ENCODE measurements around the gene RXRA. TPM values are rescaled to one million over a fixed set of nuclear protein-coding genes. Genes with fewer than 3 reads are reported as not detected.

The RXRA gene
- polyA plus RNA-seq, 1 of the 3 experiments (the other 2 are of a cell fraction) = 7.6 TPM

- peak overlapping the region in 1 of 2 experiments; percentile 56; a peak in 2 of 4 replicates for H3K27ac ChIP-seq (ENCODE audit: low read depth in 2 of 2, low read length in 1 of 2)
- peaks cover 96% of the 10 kb centered on the region for H4K20me1 ChIP-seq (ENCODE audit: insufficient read depth)
- peaks cover 9% of the 10 kb centered on the region for H3F3A ChIP-seq (replicated peaks; ENCODE audit: insufficient read depth)
- H3K9me2 ChIP-seq = no peaks in the 10 kb centered on the region
- H3K9ac ChIP-seq = no peak overlapping the region
- no peaks in the 10 kb centered on the region for H3K27me3 ChIP-seq (ENCODE audit: insufficient read depth)
- H3K79me2 ChIP-seq (ENCODE audit: insufficient read depth) = peaks cover 29% of the 10 kb centered on the region
- TF ChIP-seq JUND (IDR thresholded peaks at IDR 0.05) = no peak
- 0 out of 2 replicates have a peak, but pooled peaks have one; percentile 30 for TF ChIP-seq MXI1 (IDR thresholded peaks at IDR 0.05; ENCODE audit: low read depth, low read length)
- peak; percentile 56 for TF ChIP-seq NFIC (IDR thresholded peaks at IDR 0.05; ENCODE audit: borderline replicate concordance)
- TF ChIP-seq TCF12 (IDR thresholded peaks at IDR 0.05) = peak; percentile 44; the same call in 1 of the 2 replicates
- H2AFZ ChIP-seq (ENCODE audit: low read depth) = no peak overlapping the region
- no peak overlapping the region for H3K4me3 ChIP-seq (ENCODE audit: low read depth in 2 of 2, low read length in 1 of 2)
- no peak overlapping the region; the same call in 1 of the 2 replicates for H3K4me2 ChIP-seq
- no peaks in the 10 kb centered on the region for H3K36me3 ChIP-seq (replicated peaks in 1 of 2; ENCODE audit: control insufficient read depth in 1 of 2, insufficient read depth in 2 of 2, low read length in 1 of 2)
- DNase-seq = peak; percentile 74
- 59% methylated on average over 14 of the region's 17 CpGs for WGBS (ENCODE audit: low lambda C conversion rate)
- POLR2A ChIA-PET = no interaction called here
- no peaks in the 10 kb centered on the region for H3K9me3 ChIP-seq
- CTCF ChIA-PET = interaction anchor here (0.9 to 4.5 kb wide), 9 partner anchors 8 to 187 kb away, joined by 3 to 31 read pairs (median 3); no protein-coding TSS in a partner anchor
- H3K4me1 ChIP-seq (ENCODE audit: control insufficient read depth in 1 of 2, insufficient read depth in 2 of 2, low read depth in 1 of 2, low read length in 1 of 2) = peaks cover 18 to 87% of the 10 kb centered on the region in 2 experiments
These were observed 32.5 kb downstream of the RXRA start for GRCh38 chr9:134358662-134359319.

- Histone ChIP-seq H3K9me3 (no peaks in the 10 kb centered on the region), H3K27me3 (ENCODE audit: insufficient read depth) (no peaks in the 10 kb centered on the region), H3K9me2 (no peaks in the 10 kb centered on the region), H3K27ac (ENCODE audit: low read depth in 2 of 2, low read length in 1 of 2) (peak overlapping the region in 1 of 2 experiments; percentile 22; a peak in 2 of 4 replicates), H3K36me3 (replicated peaks in 1 of 2; ENCODE audit: control insufficient read depth in 1 of 2, insufficient read depth in 2 of 2, low read length in 1 of 2) (no peaks in the 10 kb centered on the region), H2AFZ (ENCODE audit: low read depth) (no peak overlapping the region), H3K79me2 (ENCODE audit: insufficient read depth) (peaks cover 35% of the 10 kb centered on the region; the same call in 1 of the 2 replicates), H3K4me3 (ENCODE audit: low read depth in 2 of 2, low read length in 1 of 2) (no peak overlapping the region), H3K9ac (no peak overlapping the region), H4K20me1 (ENCODE audit: insufficient read depth) (peaks cover 96% of the 10 kb centered on the region), H3F3A (replicated peaks; ENCODE audit: insufficient read depth) (peaks cover 9% of the 10 kb centered on the region), H3K4me1 (ENCODE audit: control insufficient read depth in 1 of 2, insufficient read depth in 2 of 2, low read depth in 1 of 2, low read length in 1 of 2) (peaks cover 18 to 86% of the 10 kb centered on the region in 2 experiments), H3K4me2 (no peak overlapping the region)
- no peak for TF ChIP-seq MAX (IDR thresholded peaks at IDR 0.05; ENCODE audit: low read depth)
- no peak for TF ChIP-seq ELF1 (IDR thresholded peaks at IDR 0.05)
- no peak for TF ChIP-seq FOSL2 (IDR thresholded peaks at IDR 0.05; ENCODE audit: borderline replicate concordance, low read depth)
- TF ChIP-seq MXI1 (IDR thresholded peaks at IDR 0.05; ENCODE audit: low read depth, low read length) = no peak
- no peak for TF ChIP-seq REST (IDR thresholded peaks at IDR 0.05; ENCODE audit: low read depth, low read length)
- no peak for TF ChIP-seq ZBTB33 (IDR thresholded peaks at IDR 0.05; ENCODE audit: borderline replicate concordance, low read depth)
- no peak for TF ChIP-seq FOXJ3 (CRISPR knock-in tag; IDR thresholded peaks at IDR 0.05)
- no peak for TF ChIP-seq CHD2 (IDR thresholded peaks at IDR 0.05; ENCODE audit: low read length, partially characterized antibody)
- no peak for TF ChIP-seq GATA2 (CRISPR knock-in tag; IDR thresholded peaks at IDR 0.05)
- no peak for TF ChIP-seq MEF2A (IDR thresholded peaks at IDR 0.05; ENCODE audit: borderline replicate concordance, low read depth)
- TF ChIP-seq FOXM1 (IDR thresholded peaks at IDR 0.05; ENCODE audit: low read depth) = no peak
- no peak for TF ChIP-seq NRF1 (IDR thresholded peaks at IDR 0.05; ENCODE audit: low read depth, low read length)
- no peak for TF ChIP-seq USF2 (IDR thresholded peaks at IDR 0.05; ENCODE audit: borderline replicate concordance, low read depth, low read length)
- ChIA-PET POLR2A (interaction anchor here (2.6 kb wide), 1 partner anchor 10 kb away, joined by 10 read pairs; no protein-coding TSS in a partner anchor), CTCF (interaction anchor here (1.0 to 4.5 kb wide), 5 partner anchors 9 to 188 kb away, joined by 3 to 31 read pairs (median 4); no protein-coding TSS in a partner anchor)
- WGBS (ENCODE audit: low lambda C conversion rate) = 94% methylated on average over 18 of the region's 23 CpGs
- DNase-seq = no peak
These were observed 33.4 kb downstream of the RXRA start for GRCh38 chr9:134359493-134360179.
